GM12891 (cell line): ENCODE results near the gene RECK.

ENCODE experiments used
- DNase-seq: peaks from one replicate; pipeline ENCODE4 v3.0.0; 2011; ENCODE audit warnings: low spot score; ENCODE audit not compliant: insufficient read length
- FAIRE-seq: peaks from 2 replicates; lab custom pipeline; 2011; peaks lifted over from hg19 to GRCh38; lab: Jason Lieb, UNC
- PAX5 ChIP-seq: IDR thresholded peaks from 2 replicates; pipeline ENCODE4 v1.6.1; 2011; ENCODE audit warnings: low read length, moderate library complexity, mild to moderate bottlenecking; ENCODE audit not compliant: insufficient read depth, severe bottlenecking
- POLR2A ChIP-seq: IDR thresholded peaks from 2 replicates; pipeline ENCODE4 v1.6.1; 2011; ENCODE audit warnings: low read depth, low read length, control low read depth
- POLR2AphosphoS5 ChIP-seq: IDR thresholded peaks from 2 replicates; pipeline ENCODE4 v1.6.1; 2011; ENCODE audit warnings: low read depth, low read length, control low read depth
- POU2F2 ChIP-seq: IDR thresholded peaks from 2 replicates; pipeline ENCODE4 v1.6.1; 2011; ENCODE audit warnings: low read depth, mild to moderate bottlenecking, control low read depth, low read length, moderate library complexity
- SPI1 ChIP-seq: IDR thresholded peaks from 2 replicates; pipeline ENCODE4 v1.6.1; 2011; ENCODE audit warnings: low read depth, low read length, control low read depth
- TAF1 ChIP-seq: IDR thresholded peaks from 2 replicates; pipeline ENCODE4 v1.6.1; 2011; ENCODE audit warnings: low read depth, low read length, control low read depth

Gene RECK

DNA sequence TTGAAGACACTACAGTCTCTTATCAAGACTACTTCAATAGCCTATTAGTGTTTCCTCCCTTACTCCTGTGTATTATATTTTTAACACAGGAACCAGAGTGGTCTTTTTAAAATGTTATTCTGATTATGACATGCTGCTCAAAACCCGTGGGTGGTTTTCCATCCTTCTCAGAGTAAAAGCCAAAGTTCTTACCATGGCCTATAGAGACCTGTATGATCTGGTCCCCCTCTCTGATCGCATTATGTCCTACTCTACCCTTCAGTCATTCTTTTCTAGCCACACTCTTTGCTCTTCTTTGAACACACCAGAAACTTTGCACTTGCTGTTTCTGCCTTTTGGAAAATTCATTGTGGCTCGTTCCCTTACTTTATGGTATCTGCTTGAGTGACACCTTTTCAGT lies 13.8 kb downstream of the RECK start:
- no peak for FAIRE-seq
- no peak for DNase-seq
- no peak for TF ChIP-seq POLR2AphosphoS5
- no peak for TF ChIP-seq SPI1

DNA sequence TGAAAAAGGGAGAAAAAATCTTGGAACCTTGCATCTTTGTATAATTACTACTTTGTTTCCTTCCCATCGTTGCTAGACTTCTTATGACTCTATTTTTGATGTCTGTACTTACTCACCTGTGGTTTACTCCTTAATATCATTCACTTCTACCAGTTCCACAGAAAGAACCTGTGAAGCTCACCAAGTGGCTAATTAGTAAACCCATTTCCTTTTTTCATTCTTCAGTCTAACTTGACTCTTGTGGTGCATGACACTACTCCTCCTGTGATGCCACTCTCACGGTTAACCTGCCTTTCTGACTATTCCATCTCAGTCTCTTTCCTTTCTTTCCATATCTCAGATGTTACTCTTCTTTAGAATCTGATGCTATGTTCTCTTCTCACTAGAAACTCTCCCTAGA lies 14.6 kb downstream of the RECK start:
- no peak for FAIRE-seq
- no peak for TF ChIP-seq POLR2AphosphoS5
- TF ChIP-seq POLR2A, result no peak
- no peak for TF ChIP-seq SPI1
- no peak for TF ChIP-seq PAX5
- TF ChIP-seq TAF1, result no peak
- no peak for TF ChIP-seq POU2F2
- DNase-seq, result no peak

DNA sequence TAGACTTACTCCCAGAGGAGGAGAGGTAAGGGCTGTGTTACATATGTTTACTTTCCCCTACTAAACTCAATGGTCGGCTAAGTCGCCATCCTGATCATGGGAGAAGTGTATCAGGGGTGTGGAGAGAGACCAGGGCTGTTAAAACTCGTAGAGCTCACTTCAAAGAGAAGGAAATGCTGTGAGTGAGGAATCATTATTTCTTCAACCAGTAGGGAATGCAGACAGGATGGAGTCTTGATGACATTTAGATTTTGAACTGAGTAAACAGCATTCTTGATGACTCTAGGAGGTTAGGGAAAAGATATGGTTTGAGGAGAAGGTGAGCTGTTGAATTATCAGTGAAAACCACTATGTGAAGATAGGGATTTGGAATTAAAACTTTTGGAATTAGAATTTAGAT lies 17.3 kb downstream of the RECK start:
- FAIRE-seq, result no peak
- TF ChIP-seq POU2F2, result no peak
- TF ChIP-seq PAX5, result no peak
- TF ChIP-seq SPI1, result no peak
- TF ChIP-seq POLR2A, result no peak
- TF ChIP-seq POLR2AphosphoS5, result no peak
- no peak for TF ChIP-seq TAF1
- DNase-seq, result no peak

DNA sequence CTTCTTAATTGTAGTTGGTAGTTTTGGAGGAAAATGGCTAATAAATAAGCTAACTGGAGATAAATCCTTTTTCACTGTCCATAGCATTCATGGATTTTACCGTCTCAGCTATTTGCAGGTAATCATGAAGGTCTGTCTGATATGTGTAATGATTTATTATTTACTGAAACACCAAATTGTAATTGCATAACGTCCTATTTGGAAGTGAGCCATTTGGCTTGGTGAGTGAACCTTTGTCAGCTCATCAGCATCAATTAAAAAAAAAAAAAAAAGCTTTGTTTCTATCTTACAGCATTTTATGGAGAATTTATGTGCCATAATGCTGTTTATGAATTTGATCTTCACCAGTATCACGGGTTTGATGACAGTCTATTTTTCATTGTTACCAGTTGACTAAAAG lies 20.2 kb downstream of the RECK start:
- no peak for DNase-seq
- no peak for TF ChIP-seq POLR2A
- TF ChIP-seq TAF1, result no peak
- no peak for TF ChIP-seq PAX5
- TF ChIP-seq POLR2AphosphoS5, result no peak
- TF ChIP-seq SPI1, result no peak
- no peak for TF ChIP-seq POU2F2
- no peak for FAIRE-seq

DNA sequence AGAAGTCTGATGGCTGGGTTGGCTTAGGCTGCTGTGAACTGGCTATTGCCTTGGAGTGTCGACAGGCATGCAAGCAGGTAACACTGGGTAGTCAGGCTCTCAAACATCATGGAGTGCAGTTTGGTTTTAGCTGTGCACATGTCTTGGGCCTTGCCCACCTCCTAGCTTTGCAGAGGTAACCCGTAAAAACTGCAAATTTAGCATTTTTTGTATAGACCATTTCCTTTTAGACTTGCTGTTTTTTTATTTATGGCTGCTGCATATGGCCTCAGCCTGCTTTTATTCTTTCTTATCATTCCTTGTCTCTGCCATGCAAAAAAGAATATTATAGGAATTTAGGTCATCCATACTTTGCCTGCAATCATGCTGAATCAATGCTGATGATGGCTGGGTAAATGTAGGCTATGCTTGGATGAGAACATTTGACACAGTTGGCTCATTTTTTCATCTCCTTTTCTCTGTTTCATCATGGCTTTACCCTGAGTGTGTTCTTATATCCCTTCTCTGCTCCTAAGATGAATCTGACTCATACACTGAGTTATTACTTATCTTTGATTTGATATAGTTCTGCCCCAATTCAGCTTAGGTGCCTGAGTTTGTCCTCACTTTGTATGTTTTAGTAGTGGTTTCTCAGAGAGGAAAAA lies 27.2 kb downstream of the RECK start:
- FAIRE-seq (no peak), DNase-seq (no peak)
- TF ChIP-seq PAX5 (no peak), TAF1 (no peak), POLR2A (no peak), POU2F2 (no peak), POLR2AphosphoS5 (no peak), SPI1 (no peak)

DNA sequence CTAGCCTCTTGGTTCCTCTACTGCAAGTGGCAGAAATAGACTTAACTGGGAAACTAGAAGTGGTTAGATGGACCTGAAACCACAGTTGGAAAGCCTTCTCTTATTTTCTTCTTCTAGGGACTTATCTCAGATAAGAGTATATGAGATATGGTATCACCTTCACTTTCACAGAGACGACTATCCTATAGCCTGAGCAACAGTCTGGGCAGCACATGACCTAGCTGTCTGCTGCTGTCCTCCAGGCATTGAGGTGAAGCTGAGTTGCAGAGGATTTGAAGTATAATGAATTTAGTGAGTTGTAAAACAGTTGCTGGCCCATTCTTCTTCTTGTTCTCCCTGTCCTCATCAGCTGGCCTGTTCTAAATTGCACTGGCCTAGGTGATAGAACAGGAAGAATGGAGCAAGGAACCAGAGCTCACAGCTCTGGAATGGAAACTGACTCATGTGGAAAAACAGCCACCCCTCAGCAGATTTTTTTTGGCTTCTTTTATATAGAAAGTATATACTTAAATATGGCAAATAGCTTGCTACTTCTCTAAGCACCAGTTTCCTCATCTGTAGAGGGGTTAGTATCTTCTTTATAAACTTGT lies 27.8 kb downstream of the RECK start:
- TF ChIP-seq SPI1 (no peak), TAF1 (no peak), PAX5 (no peak), POLR2AphosphoS5 (no peak), POU2F2 (no peak), POLR2A (no peak)
- no peak for DNase-seq
- no peak for FAIRE-seq

DNA sequence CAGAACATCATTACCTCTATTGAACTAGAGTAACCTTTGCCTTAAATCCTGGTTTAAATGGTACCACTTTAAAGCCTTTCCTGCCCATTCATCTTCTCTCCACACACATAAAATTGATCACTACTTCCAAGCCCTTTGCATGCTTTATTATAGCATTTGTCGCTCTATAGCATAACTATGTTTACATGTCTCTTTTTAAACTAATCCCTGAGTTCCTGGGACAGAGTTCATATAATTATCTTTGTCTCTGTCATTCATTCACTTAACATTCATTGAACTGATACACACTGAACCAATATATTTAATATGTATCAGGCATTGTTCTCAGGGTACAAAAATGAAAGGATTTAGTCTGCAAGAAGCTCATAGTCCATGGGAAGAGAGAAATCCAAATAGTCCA lies 37.3 kb downstream of the RECK start:
- TF ChIP-seq TAF1 (no peak), PAX5 (no peak), POLR2AphosphoS5 (no peak), SPI1 (no peak), POU2F2 (no peak), POLR2A (no peak)
- no peak for FAIRE-seq
- no peak for DNase-seq

DNA sequence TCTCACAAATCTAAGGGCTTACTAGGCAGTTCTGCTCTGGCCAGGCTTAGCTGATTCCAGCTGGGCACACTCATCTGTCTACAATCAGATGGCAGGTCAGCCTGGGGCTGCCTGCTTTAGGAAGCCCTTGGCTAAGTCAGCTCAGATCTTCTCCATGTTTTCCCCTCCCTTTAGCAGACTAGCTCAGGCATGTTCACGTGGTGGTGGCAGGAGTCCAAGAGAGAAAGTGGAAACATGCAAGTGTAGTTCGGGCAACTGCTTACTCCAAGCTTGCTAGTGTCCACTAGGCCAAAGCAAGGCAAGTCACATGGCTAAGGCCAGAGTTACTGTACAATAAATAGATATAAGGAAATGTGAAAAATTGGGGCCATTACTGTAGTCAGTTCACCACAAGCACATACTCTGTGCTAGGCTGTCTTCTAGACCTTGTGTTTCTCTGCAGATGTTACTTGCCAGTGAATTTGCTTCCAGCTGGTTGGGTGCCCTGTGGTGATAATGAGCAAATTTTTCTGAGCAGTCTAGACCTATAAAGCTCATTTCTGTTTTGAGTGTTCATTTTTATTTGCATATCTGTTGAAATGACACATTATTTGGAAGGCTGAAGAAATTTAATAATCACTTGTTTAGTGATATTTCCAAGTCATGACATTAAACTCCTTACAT lies 38.3 kb downstream of the RECK start:
- no peak for TF ChIP-seq POLR2A
- TF ChIP-seq POLR2AphosphoS5, result no peak
- no peak for TF ChIP-seq SPI1
- TF ChIP-seq POU2F2, result no peak
- no peak for TF ChIP-seq TAF1
- TF ChIP-seq PAX5, result no peak
- peak; percentile 13 for FAIRE-seq
- DNase-seq, result no peak

DNA sequence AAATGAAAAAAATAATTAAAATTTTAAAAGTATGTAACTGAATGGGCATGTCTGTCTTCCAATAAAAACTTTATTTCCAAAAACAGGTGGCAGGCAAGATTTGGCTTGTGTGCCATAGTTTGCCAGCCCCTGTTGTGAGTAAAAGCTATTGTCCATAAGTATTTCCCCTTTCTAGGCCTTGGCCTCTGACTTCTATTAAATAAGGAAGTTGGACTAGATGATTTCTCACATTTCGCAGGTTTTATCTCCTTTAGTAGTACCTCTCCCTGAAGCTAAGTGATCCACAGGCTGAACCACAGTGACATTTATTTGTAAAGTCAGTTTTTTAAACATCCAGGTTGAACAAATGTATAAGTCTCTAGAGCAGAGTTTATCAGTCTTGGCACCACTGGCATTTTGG lies 41.3 kb downstream of the RECK start:
- no peak for FAIRE-seq

DNA sequence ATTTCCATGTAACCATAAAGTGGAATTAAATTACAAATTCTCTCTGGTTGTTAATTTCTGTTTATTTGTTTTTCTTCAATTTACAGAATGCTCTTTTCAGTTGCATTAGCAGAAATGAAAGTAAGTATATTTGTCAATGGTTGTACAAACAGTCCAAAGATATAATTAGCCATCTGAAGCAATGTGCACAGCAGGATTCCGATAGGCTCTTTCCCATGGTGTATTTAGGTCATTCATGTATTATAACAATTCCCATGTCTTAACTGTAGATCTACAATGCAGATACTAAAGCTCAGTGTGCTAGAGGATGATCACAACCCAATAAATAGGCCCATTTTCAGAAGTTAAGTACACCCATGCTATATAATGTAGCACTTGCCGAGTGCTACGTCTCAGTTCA lies 43.8 kb downstream of the RECK start:
- DNase-seq, result no peak
- FAIRE-seq, result no peak
- TF ChIP-seq POLR2AphosphoS5 (no peak), POU2F2 (no peak), PAX5 (no peak), SPI1 (no peak), TAF1 (no peak), POLR2A (no peak)

More for the DNA sequence above, 41.3 kb downstream of the RECK start:
- TF ChIP-seq POU2F2, result no peak
- TF ChIP-seq TAF1, result no peak
- no peak for TF ChIP-seq POLR2A
- TF ChIP-seq PAX5, result no peak
- TF ChIP-seq SPI1, result no peak
- DNase-seq, result no peak
